HG03095 (cell line): ENCODE data around the gene IGF2BP2.
"Not testable (repeated sequence)": the region's sequence is repeated elsewhere in the genome, so short reads cannot be mapped to it uniquely, and the experiment has no call there.

Experiments
- ATAC-seq: cut with Tn5 transposase; IDR thresholded peaks from one replicate; pipeline ENCODE4 v1.9.1; 2021; ENCODE audit warnings: moderate library complexity; ENCODE audit not compliant: unreplicated experiment

Gene IGF2BP2

DNA sequence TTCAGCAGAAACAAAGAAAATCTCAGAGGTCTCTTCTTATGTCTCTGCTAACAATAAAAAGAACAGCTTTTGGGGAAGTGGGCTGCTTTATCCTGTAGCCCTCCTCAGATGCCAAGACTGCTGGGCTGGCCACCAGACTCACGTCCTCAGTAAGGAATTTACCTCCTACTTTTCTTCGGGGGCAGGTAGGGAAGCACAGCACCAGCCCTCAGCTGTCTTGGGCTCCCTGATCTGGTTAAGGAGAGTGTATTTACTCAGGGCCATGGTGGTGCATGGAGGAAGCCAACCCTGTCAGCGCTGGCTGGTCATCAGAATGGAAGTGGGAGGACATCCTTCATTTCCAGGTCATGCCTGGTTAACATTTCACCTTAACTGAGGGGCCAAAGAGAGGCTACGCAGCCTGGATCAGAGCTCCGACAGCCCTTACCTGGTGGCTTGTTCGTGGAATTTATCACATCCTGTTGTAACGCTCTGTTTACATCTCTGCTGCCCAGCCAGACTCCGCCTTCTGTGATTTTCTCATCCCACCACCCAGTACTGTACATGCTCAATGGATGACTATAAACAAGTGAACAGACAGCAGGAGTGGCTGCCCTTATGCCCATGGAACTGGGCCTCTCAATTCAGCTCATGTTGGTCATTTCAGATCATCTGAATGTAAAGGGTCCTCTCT is 108.3 kb downstream of the IGF2BP2 start:
- no peak for ATAC-seq

GRCh38 chr3:185715091-185715490 is 109.8 kb downstream of the IGF2BP2 start:
- no peak for ATAC-seq

GRCh38 chr3:185714085-185714484 is 110.8 kb downstream of the IGF2BP2 start:
- no peak for ATAC-seq

GRCh38 chr3:185713015-185713414 is 111.8 kb downstream of the IGF2BP2 start:
- no peak for ATAC-seq

GRCh38 chr3:185712337-185712736 is 112.5 kb downstream of the IGF2BP2 start:
- ATAC-seq, result no peak

GRCh38 chr3:185711255-185711870 is 113.5 kb downstream of the IGF2BP2 start:
- no peak for ATAC-seq

- no peak for ATAC-seq
These were observed 115.4 kb downstream of the IGF2BP2 start for GRCh38 chr3:185709251-185709955.

DNA sequence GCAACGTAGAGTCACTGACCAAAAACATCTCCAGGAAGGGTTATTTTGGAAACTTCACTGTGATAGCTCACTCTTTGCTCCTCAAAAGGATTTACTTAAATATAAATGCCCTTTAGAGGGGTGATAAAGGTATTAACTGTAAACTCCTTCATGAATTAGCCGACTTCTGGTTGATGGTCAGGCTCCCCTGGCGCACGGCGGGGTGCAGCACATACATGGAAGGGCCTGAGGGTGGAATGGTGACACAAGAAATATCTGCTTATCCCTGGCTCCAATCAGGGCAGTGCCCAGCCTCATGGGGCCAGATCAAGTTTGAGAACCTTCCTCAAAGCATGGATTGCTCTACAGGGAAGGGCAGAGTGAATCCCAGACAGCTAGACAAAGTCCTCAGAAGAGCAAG is 116.5 kb downstream of the IGF2BP2 start:
- ATAC-seq, result no peak

- ATAC-seq, result no peak
These were observed 119.3 kb downstream of the IGF2BP2 start for GRCh38 chr3:185705498-185705897.

- no peak for ATAC-seq
These were observed 122.3 kb downstream of the IGF2BP2 start for GRCh38 chr3:185702262-185703225.

DNA sequence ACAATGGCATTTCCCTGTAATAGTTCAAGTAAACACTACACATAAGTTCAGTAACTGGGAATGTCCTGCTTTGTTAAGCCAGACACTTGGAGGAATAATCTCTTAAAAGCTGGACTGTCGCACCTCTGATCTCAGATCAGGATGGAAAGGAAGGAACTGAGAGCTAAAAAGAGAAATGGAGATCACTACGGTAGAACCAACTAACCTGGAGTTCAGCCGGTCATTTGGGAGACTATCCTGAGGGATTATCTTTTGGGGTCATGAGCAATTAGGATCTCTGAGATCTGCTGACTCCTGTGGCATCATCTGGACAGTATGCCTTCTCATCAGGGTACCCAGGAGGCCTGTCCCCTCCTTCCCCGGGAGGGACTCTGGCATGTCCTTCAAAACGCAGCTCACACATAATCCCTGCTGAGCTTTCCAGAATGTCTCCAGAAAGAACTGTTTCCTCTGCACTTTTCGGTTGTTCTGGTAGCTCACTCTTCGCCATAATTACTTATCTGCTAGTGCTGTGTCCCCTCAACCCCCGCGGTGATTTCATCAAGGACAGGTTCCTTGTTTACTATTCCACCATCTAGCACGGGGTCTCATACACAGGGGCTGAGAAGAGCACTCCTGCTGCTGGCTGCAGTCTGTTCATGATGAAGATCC is 123.1 kb downstream of the IGF2BP2 start:
- ATAC-seq, result no peak

- ATAC-seq, result no peak
These were observed 124.9 kb downstream of the IGF2BP2 start for GRCh38 chr3:185699927-185700326.

- ATAC-seq, result not testable (repeated sequence)
These were observed 127.6 kb downstream of the IGF2BP2 start for GRCh38 chr3:185697228-185697627.

GRCh38 chr3:185696039-185696438 is 128.8 kb downstream of the IGF2BP2 start:
- no peak for ATAC-seq

- no peak for ATAC-seq
These were observed 130.7 kb downstream of the IGF2BP2 start for GRCh38 chr3:185693985-185694653.

DNA sequence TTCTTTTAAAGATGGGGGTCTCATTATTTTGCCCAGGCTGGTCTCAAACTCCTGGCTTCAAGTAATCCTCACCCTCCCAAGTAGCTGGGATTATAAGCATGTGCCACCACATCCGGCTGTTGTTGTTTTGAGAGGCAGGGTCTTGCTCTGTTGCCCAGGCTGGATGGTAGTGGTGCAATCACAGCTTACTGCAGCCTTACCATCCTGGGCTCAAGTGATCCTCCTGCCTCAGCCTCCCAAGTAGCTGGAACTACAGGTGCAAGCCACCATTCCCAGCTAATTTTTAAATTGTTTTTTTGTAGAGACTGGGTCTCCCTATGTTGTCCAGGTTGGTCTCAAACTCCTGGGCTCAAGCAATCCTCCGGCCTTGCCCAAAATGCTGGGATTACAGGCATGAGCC is 133.2 kb downstream of the IGF2BP2 start:
- no peak for ATAC-seq

GRCh38 chr3:185687271-185687878 is 137.5 kb downstream of the IGF2BP2 start:
- ATAC-seq, result no peak

- no peak for ATAC-seq
These were observed 139.4 kb downstream of the IGF2BP2 start for GRCh38 chr3:185685231-185686035.

- ATAC-seq, result no peak
These were observed 144.6 kb downstream of the IGF2BP2 start for GRCh38 chr3:185680231-185680630.
